SU-DHL-6 (cell line): ENCODE measurements around the gene DPH1.

Experiments used
- EZH2phosphoT487 ChIP-seq: fragments of 200-600 bp; sonication (generic), shearing (Covaris generic); conservative IDR thresholded peaks from 2 replicates; pipeline ENCODE4 v1.6.1; 2018; ENCODE audit warnings: mild to moderate bottlenecking, antibody characterized with exemption, low read length, moderate library complexity, mixed read lengths
- TF ChIP-seq, protein P1 (sequence below): fragments of 200-600 bp; sonication (generic); IDR thresholded peaks from one replicate; pipeline ENCODE4 v1.5.1; 2017; ENCODE audit warnings: antibody characterized with exemption, mild to moderate bottlenecking, low read length, moderate library complexity; ENCODE audit not compliant: insufficient read depth, poor library complexity, severe bottlenecking

DNA sequence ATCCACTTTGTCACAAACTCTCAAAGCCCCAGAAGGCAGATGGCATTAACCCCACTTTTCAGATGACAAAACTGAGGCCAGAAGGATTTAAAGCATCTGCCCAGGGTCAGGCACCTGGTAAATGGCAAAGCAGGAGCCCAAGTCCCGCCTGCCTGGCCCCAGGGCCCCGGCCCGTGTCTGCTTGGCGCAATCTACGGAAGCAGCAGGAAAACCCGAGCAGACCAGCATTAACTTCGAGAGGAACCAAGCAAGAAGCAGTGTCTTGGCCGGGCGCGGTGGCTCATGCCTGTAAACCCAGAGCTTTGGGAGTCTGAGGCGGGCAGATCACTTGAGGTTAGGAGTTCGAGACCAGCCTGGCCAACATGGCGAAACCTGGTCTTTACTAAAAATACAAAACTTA lies 26.4 kb upstream of the DPH1 start:
- TF ChIP-seq, protein P1, sequence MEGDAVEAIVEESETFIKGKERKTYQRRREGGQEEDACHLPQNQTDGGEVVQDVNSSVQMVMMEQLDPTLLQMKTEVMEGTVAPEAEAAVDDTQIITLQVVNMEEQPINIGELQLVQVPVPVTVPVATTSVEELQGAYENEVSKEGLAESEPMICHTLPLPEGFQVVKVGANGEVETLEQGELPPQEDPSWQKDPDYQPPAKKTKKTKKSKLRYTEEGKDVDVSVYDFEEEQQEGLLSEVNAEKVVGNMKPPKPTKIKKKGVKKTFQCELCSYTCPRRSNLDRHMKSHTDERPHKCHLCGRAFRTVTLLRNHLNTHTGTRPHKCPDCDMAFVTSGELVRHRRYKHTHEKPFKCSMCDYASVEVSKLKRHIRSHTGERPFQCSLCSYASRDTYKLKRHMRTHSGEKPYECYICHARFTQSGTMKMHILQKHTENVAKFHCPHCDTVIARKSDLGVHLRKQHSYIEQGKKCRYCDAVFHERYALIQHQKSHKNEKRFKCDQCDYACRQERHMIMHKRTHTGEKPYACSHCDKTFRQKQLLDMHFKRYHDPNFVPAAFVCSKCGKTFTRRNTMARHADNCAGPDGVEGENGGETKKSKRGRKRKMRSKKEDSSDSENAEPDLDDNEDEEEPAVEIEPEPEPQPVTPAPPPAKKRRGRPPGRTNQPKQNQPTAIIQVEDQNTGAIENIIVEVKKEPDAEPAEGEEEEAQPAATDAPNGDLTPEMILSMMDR: no peak
- TF ChIP-seq EZH2phosphoT487: no peak
